ENCODE results near the gene CDC42BPB.

DNA sequence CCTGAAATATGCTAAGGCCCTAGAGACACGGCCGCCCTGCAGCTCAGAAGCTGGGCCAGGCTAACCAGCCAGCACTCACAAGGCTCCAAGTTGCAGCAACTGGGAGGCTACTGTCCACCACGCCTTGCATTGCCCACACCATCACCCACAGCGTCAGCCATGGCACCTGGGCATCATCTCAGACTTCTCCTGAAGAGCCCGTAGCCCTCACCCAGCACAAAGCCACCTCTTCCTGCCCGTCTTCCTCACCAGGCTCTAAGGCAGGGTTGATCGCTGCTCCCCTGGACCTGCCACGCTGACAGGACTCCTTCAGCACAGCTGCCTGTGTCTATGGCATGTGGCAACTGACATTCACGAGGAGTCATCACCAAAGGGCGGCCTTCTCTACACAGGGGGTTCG, 38.1 kb downstream of the CDC42BPB start:
- TF ChIP-seq, protein P1, sequence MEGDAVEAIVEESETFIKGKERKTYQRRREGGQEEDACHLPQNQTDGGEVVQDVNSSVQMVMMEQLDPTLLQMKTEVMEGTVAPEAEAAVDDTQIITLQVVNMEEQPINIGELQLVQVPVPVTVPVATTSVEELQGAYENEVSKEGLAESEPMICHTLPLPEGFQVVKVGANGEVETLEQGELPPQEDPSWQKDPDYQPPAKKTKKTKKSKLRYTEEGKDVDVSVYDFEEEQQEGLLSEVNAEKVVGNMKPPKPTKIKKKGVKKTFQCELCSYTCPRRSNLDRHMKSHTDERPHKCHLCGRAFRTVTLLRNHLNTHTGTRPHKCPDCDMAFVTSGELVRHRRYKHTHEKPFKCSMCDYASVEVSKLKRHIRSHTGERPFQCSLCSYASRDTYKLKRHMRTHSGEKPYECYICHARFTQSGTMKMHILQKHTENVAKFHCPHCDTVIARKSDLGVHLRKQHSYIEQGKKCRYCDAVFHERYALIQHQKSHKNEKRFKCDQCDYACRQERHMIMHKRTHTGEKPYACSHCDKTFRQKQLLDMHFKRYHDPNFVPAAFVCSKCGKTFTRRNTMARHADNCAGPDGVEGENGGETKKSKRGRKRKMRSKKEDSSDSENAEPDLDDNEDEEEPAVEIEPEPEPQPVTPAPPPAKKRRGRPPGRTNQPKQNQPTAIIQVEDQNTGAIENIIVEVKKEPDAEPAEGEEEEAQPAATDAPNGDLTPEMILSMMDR (IDR thresholded peaks at IDR 0.05; ENCODE audit: insufficient read depth, low read length, poor library complexity, severe bottlenecking): no peak
- TF ChIP-seq EZH2phosphoT487 (conservative IDR thresholded peaks at IDR 0.05; ENCODE audit: low read length): no peak

Data from SU-DHL-6 (cell line).